Measurements from ENCODE around the gene RAVER1. TPM values are rescaled to one million over a fixed set of nuclear protein-coding genes. Genes with fewer than 3 reads are reported as not detected.

Gene RAVER1
- total RNA-seq, 4 donors from 2014 or later = 23.7 to 42.2 (median 30.2) TPM

GRCh38 chr19:10266706-10267105 lies 66.6 kb downstream of the RAVER1 start:
- DNase-seq (ENCODE audit: extremely low spot score) = no peak

More at GRCh38 chr19:10266706-10267105, 66.6 kb downstream of the RAVER1 start:
- Histone ChIP-seq H3K27me3 (peaks cover 0 to 30% (median 15%) of the 10 kb centered on the region in 4 donors), H3K4me1 (peaks cover 32 to 47% (median 32%) of the 10 kb centered on the region in 4 donors), H3K4me3 (no peak overlapping the region), H3K27ac (replicated peaks in 1 of 4) (peak overlapping the region in 2 of 4 donors; percentile 20 to 75), H3K36me3 (no peaks in the 10 kb centered on the region), H3K9me3 (no peaks in the 10 kb centered on the region)
- TF ChIP-seq POLR2AphosphoS5 (IDR thresholded peaks at IDR 0.05) = no peak
- TF ChIP-seq EP300 (IDR thresholded peaks at IDR 0.05) = no peak
- TF ChIP-seq CTCF (IDR thresholded peaks at IDR 0.05) = no peak
- no peak for TF ChIP-seq POLR2A (IDR thresholded peaks at IDR 0.05; ENCODE audit: low read depth)
- intact Hi-C loops (cut with DNase I) = no loop called here
- 89% methylated on average over 7 of the region's 7 CpGs for WGBS

Small RNA genes within 50 kb of the gene (small RNA-seq; reads per million reads assigned to genes)
- 0 reads per million in 3 donors for gene AC011511.1
- 0 reads per million in 3 donors for gene AC011511.4

Other genes with a start within 250 kb of the RAVER1 start
- gene SHFL, start 247.2 kb downstream of the RAVER1 start, total RNA-seq = 10 to 100 TPM; 17.4 to 34.9 (median 26.1) TPM
- not detected for gene ANGPTL6, start 230.9 kb downstream of the RAVER1 start, total RNA-seq
- 10 to 100 TPM; 22.7 to 39.3 (median 29.1) TPM for gene PPAN, start 227.2 kb downstream of the RAVER1 start, total RNA-seq
- 10 to 100 TPM in 1 of 4 donors, 1 to 10 TPM in 3; 4.9 to 11.3 (median 8.5) TPM for gene P2RY11, start 221.8 kb downstream of the RAVER1 start, total RNA-seq
- 100 to 1,000 TPM; 220 to 344 (median 305) TPM for gene EIF3G, start 213.6 kb downstream of the RAVER1 start, total RNA-seq
- gene DNMT1, start 138.6 kb downstream of the RAVER1 start, total RNA-seq = 10 to 100 TPM; 20.8 to 51.4 (median 34.8) TPM
- 10 to 100 TPM; 14.5 to 27.7 (median 20.4) TPM for gene S1PR2, start 102.2 kb downstream of the RAVER1 start, total RNA-seq
- 10 to 100 TPM; 39.9 to 78.0 (median 61.7) TPM for gene MRPL4, start 81.3 kb downstream of the RAVER1 start, total RNA-seq
- 10 to 100 TPM; 15.8 to 63.5 (median 18.4) TPM for gene ICAM1, start 62.4 kb downstream of the RAVER1 start, total RNA-seq
- under 1 TPM in 3 of 4 donors, not detected in 1; 0.29 to 0.78 (median 0.66) TPM for gene ICAM4, start 46.6 kb downstream of the RAVER1 start, total RNA-seq
- under 1 TPM; 0.23 to 0.45 (median 0.37) TPM for gene ICAM5, start 43.6 kb downstream of the RAVER1 start, total RNA-seq
- gene ZGLP1, start 23.7 kb downstream of the RAVER1 start, total RNA-seq = 1 to 10 TPM in 3 of 4 donors, under 1 TPM in 1; 0.58 to 1.2 (median 1.2) TPM
- 10 to 100 TPM; 16.6 to 29.6 (median 26.5) TPM for gene FDX2, start 17.5 kb downstream of the RAVER1 start, total RNA-seq
- gene ICAM3, start 6.1 kb upstream of the RAVER1 start, total RNA-seq = 10 to 100 TPM in 1 of 4 donors, 1 to 10 TPM in 3; 2.9 to 10.9 (median 5.2) TPM
- gene TYK2, start 47.0 kb upstream of the RAVER1 start, total RNA-seq = 10 to 100 TPM; 50.5 to 71.6 (median 65.9) TPM
- 100 to 1,000 TPM; 131 to 176 (median 160) TPM for gene CDC37, start 70.0 kb upstream of the RAVER1 start, total RNA-seq
- gene PDE4A, start 87.0 kb upstream of the RAVER1 start, total RNA-seq = 10 to 100 TPM; 11.6 to 24.5 (median 14.1) TPM
- gene KEAP1, start 169.8 kb upstream of the RAVER1 start, total RNA-seq = 10 to 100 TPM; 51.9 to 94.5 (median 80.6) TPM
- not detected for gene S1PR5, start 183.9 kb upstream of the RAVER1 start, total RNA-seq
- 10 to 100 TPM; 18.2 to 44.1 (median 29.7) TPM for gene ATG4D, start 210.4 kb upstream of the RAVER1 start, total RNA-seq
- 10 to 100 TPM; 13.7 to 23.9 (median 16.0) TPM for gene KRI1, start 232.5 kb upstream of the RAVER1 start, total RNA-seq
- 10 to 100 TPM; 11.2 to 30.0 (median 18.3) TPM for gene CDKN2D, start 235.4 kb upstream of the RAVER1 start, total RNA-seq